MM.1S (cell line): Measurements from ENCODE around the gene MRPS18B.

Source experiments
- DNase-seq: peaks from one replicate; pipeline ENCODE4 v3.0.0-alpha.2; 2015
- H2AFZ ChIP-seq: fragments of 300-600 bp; sonication (generic); 2 replicates; pipeline ENCODE4 v1.6.0; 2016; ENCODE audit warnings: antibody characterized with exemption, low read length
- H3F3A ChIP-seq: fragments of 300-600 bp; sonication (generic); 2 replicates; pipeline ENCODE4 v1.6.1; 2016; ENCODE audit warnings: mild to moderate bottlenecking, antibody characterized with exemption, low read length, moderate library complexity, mixed read lengths; ENCODE audit not compliant: insufficient read depth
- H3K27ac ChIP-seq: fragments of 300-600 bp; sonication (generic); 2 replicates; pipeline ENCODE4 v1.5.1; 2016; ENCODE audit warnings: mild to moderate bottlenecking, low read length
- H3K27me3 ChIP-seq: fragments of 300-600 bp; sonication (generic); replicated peaks from 2 replicates; pipeline ENCODE4 v1.6.0; 2016; ENCODE audit warnings: low read length; ENCODE audit not compliant: insufficient read depth
- H3K36me3 ChIP-seq: fragments of 300-600 bp; sonication (generic); replicated peaks from 2 replicates; pipeline ENCODE4 v1.6.1; 2016; ENCODE audit warnings: mild to moderate bottlenecking, low read length, mixed read lengths; ENCODE audit not compliant: insufficient read depth
- H3K4me1 ChIP-seq: fragments of 300-600 bp; sonication (generic); 2 replicates; pipeline ENCODE4 v1.6.1; 2016; ENCODE audit warnings: low read length, mixed read lengths
- H3K4me2 ChIP-seq: fragments of 300-600 bp; sonication (generic); 2 replicates; pipeline ENCODE4 v1.6.0; 2016; ENCODE audit warnings: low read depth, low read length
- H3K4me3 ChIP-seq: fragments of 300-600 bp; sonication (generic); 2 replicates; pipeline ENCODE4 v1.5.1; 2016; ENCODE audit warnings: low read length, mixed read lengths
- H3K79me2 ChIP-seq: fragments of 300-600 bp; sonication (generic); 2 replicates; pipeline ENCODE4 v1.6.1; 2016; ENCODE audit warnings: mixed run types, low read length, mixed read lengths
- H3K9ac ChIP-seq: fragments of 300-600 bp; sonication (generic); 2 replicates; pipeline ENCODE4 v1.6.1; 2016; ENCODE audit warnings: low read length, mixed read lengths
- H3K9me2 ChIP-seq: fragments of 300-600 bp; sonication (generic); replicated peaks from 2 replicates; pipeline ENCODE4 v1.6.1; 2016; ENCODE audit warnings: mild to moderate bottlenecking, low read length, mixed read lengths; ENCODE audit not compliant: insufficient read depth
- H3K9me3 ChIP-seq: fragments of 300-600 bp; sonication (generic); replicated peaks from 2 replicates; pipeline ENCODE4 v1.6.1; 2016; ENCODE audit warnings: mild to moderate bottlenecking, low read length, mixed read lengths; ENCODE audit not compliant: insufficient read depth
- H4K20me1 ChIP-seq: fragments of 300-600 bp; sonication (generic); 2 replicates; pipeline ENCODE4 v1.6.1; 2016; ENCODE audit warnings: mild to moderate bottlenecking, low read length, moderate library complexity, mixed read lengths; ENCODE audit not compliant: insufficient read depth
- CTCF ChIP-seq: fragments of 300-600 bp; sonication (generic); IDR thresholded peaks from 2 replicates; pipeline ENCODE4 v1.5.1; 2016; ENCODE audit warnings: antibody characterized with exemption, low read length, mixed read lengths
- EZH2 ChIP-seq: fragments of 300-600 bp; sonication (generic); optimal IDR thresholded peaks from 2 replicates; pipeline ENCODE3; 2017; ENCODE audit warnings: low read depth, mild to moderate bottlenecking, antibody characterized with exemption, low read length, mixed read lengths
- EZH2phosphoT487 ChIP-seq: fragments of 300-600 bp; sonication (generic); IDR thresholded peaks from 2 replicates; pipeline ENCODE4 v1.6.1; 2018; ENCODE audit warnings: antibody characterized with exemption, low read length

The MRPS18B gene

GRCh38 chr6:30612213-30612612 is 5.4 kb upstream of the MRPS18B start:
- TF ChIP-seq EZH2phosphoT487 (no peak), CTCF (peak; percentile 11; the same call in 1 of the 2 replicates), EZH2 (no peak)

GRCh38 chr6:30612687-30613248 is 4.9 kb upstream of the MRPS18B start:
- H4K20me1 ChIP-seq, result no peaks in the 10 kb centered on the region; the same call in 1 of the 2 replicates
- no peak overlapping the region for H3K9ac ChIP-seq
- H3F3A ChIP-seq, result peaks cover 37% of the 10 kb centered on the region
- H3K4me1 ChIP-seq, result peaks cover 8% of the 10 kb centered on the region; the same call in 1 of the 2 replicates
- H2AFZ ChIP-seq, result no peak overlapping the region
- no peak for TF ChIP-seq EZH2
- no peak for TF ChIP-seq EZH2phosphoT487
- no peak for TF ChIP-seq CTCF
- H3K9me2 ChIP-seq, result no peaks in the 10 kb centered on the region
- H3K27ac ChIP-seq, result no peak overlapping the region
- no peaks in the 10 kb centered on the region for H3K9me3 ChIP-seq
- no peak overlapping the region for H3K4me2 ChIP-seq
- peaks cover 82% of the 10 kb centered on the region for H3K79me2 ChIP-seq
- H3K4me3 ChIP-seq, result no peak overlapping the region
- peaks cover 16% of the 10 kb centered on the region; the same call in 1 of the 2 replicates for H3K36me3 ChIP-seq
- no peaks in the 10 kb centered on the region for H3K27me3 ChIP-seq
- DNase-seq, result no peak

More at GRCh38 chr6:30612213-30612612, 5.4 kb upstream of the MRPS18B start:
- Histone ChIP-seq H2AFZ (no peak overlapping the region), H3K36me3 (peaks cover 16% of the 10 kb centered on the region; the same call in 1 of the 2 replicates), H3K27me3 (no peaks in the 10 kb centered on the region), H3K9ac (no peak overlapping the region), H3K4me3 (no peak overlapping the region), H3K4me1 (peaks cover 8% of the 10 kb centered on the region; the same call in 1 of the 2 replicates), H3K79me2 (peaks cover 87% of the 10 kb centered on the region), H3K27ac (no peak overlapping the region), H4K20me1 (no peaks in the 10 kb centered on the region; the same call in 1 of the 2 replicates), H3F3A (peaks cover 37% of the 10 kb centered on the region), H3K4me2 (no peak overlapping the region), H3K9me3 (no peaks in the 10 kb centered on the region), H3K9me2 (no peaks in the 10 kb centered on the region)
- DNase-seq, result no peak

DNA sequence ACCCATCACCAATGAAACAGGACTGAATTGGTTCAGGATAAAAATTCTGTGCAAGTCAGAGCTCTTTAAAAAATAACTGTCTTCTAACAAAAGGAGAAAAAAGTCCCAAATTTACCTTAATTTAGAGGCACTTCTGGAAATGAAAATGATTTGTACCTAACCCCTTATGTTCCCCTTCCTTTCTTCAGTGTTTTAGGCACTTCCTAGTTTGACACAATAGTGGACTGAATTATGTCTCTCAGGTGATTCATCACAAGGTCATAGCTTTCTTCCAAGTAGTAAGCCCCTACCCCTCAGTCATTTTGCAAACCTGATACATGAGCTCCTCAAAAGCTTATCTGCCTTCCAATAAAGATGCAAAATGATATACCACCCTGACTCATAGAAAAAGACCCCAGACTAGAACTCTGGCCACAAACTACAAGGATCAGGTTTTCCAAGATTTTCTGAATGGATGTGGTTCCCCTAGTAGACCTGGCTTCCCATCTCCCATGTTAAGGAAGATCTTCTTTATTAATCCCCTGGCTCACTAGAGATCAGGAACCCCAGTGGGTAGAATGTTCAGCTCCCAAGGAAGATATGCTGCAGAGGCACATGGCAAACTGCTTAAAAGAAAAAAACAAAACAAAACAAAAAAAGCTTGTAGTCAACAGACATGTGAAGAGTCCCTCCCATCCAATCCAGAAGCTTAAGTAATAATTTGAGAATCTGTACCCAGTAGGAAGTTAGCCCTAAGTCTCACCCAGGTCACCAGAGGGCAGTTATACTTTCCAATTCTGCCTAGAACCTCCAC is 4.2 kb upstream of the MRPS18B start:
- H3K79me2 ChIP-seq, result peaks cover 87% of the 10 kb centered on the region
- H3K4me3 ChIP-seq, result no peak overlapping the region
- H3K9me3 ChIP-seq, result no peaks in the 10 kb centered on the region
- H3K9ac ChIP-seq, result no peak overlapping the region; the same call in 1 of the 2 replicates
- no peaks in the 10 kb centered on the region for H3K9me2 ChIP-seq
- H3K27me3 ChIP-seq, result no peaks in the 10 kb centered on the region
- H3K27ac ChIP-seq, result no peak overlapping the region
- H3F3A ChIP-seq, result peaks cover 37% of the 10 kb centered on the region
- no peaks in the 10 kb centered on the region; the same call in 1 of the 2 replicates for H4K20me1 ChIP-seq
- TF ChIP-seq EZH2, result no peak
- TF ChIP-seq EZH2phosphoT487, result no peak
- no peak for TF ChIP-seq CTCF
- H3K4me1 ChIP-seq, result peaks cover 8% of the 10 kb centered on the region; the same call in 1 of the 2 replicates
- H2AFZ ChIP-seq, result no peak overlapping the region
- H3K36me3 ChIP-seq, result peaks cover 16% of the 10 kb centered on the region; the same call in 1 of the 2 replicates
- no peak overlapping the region for H3K4me2 ChIP-seq
- no peak for DNase-seq
